Activated CD4-positive, alpha-beta T cell treated with anti-CD3 and anti-CD28 coated beads, Interleukin-2, amount 50 U/mL, for 16 hours (primary cell): ENCODE data around the gene TMEM86B.

Experiments
- DNase-seq: peaks from one replicate; pipeline ENCODE4 v3.0.0-alpha.2; 2020

The TMEM86B gene

DNA sequence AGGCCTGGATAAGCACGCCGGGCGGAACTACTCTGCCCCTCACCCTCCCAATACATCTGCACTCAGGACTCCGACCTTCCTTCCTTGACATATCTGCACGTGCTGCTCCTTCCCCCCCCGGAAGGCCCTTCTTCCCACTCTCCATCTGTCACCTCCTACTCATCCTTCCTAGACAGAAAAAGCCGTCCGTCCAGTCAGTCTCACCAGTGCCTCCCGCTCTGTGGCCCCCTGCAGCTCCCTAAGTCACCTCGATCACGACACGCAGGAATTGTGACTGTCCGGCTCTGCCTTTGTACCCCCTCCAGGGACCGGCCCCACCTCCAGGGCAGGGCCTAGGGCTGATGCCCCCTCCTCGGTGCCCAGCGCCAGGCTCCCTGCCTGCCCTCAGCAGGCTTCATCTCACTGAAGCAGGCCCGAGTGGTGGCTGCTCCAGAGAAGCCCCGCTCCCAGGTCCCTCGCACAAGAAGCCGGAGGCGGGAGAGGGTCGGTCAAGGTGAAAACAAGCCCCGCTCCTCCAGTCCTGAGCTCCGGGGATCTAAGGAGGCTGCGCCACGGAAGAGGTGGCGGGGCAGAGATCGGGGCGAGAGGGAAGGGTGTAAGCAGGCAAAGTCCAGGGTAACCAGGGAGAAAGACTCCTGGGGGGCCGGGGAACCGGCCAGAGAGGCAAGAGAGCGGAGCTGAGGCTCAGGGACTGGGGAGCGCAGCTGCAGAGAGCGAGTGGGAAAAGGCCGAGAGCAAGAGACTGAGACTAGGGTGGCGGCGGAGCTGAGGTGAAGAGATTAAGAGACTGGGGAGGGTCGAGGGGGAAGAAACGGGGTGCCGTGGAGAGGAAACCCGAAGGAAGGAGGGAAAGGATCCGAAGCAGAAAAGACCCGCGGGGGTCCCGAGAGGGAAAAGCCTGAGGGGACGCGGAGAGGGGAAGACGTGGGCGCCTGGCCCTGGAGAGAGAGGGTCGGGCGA, 29.2 kb upstream of the TMEM86B start:
- peak; percentile 43 for DNase-seq

DNA sequence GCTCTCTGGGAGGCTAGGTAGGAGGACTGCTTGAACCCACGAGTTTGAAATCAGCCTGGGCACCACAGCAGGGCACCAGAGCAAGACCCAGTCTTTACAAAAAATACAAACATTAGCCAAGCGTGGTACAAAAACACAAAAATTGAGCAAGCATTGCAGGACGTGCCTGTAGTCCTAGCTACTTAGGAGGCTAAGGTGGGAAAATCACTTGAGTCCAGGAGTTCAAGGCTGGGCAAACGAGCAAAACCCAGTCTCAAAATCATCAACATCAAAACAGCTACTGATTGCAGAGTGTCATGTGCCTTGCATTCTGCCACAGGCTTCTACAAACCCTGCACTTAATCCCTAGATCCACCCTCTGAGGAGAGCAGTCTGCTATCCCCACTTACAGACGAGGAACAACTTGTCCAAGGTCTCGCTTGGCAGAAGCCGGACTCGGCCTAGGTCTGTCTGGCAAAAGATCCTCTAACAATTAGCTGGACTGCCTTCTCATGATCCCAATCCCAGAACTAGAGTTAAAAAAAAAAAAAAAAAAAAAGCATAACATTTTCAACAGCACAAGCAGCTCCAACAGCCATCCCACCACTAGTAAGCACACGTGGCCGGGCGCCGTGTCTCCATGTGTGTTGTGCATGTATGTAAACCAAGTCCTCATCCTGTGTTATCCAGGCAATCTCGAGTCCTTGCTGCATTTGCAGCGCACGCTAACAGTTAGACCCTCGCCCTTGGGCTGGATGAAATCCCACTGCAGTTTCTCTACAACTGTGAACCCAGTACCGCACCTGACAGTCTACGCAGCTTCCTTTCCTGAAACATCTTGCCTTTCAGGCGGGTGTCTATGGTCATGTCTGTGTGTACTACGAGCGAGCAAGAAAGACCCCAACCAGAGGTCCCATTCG, 28.2 kb upstream of the TMEM86B start:
- DNase-seq, result no peak

DNA sequence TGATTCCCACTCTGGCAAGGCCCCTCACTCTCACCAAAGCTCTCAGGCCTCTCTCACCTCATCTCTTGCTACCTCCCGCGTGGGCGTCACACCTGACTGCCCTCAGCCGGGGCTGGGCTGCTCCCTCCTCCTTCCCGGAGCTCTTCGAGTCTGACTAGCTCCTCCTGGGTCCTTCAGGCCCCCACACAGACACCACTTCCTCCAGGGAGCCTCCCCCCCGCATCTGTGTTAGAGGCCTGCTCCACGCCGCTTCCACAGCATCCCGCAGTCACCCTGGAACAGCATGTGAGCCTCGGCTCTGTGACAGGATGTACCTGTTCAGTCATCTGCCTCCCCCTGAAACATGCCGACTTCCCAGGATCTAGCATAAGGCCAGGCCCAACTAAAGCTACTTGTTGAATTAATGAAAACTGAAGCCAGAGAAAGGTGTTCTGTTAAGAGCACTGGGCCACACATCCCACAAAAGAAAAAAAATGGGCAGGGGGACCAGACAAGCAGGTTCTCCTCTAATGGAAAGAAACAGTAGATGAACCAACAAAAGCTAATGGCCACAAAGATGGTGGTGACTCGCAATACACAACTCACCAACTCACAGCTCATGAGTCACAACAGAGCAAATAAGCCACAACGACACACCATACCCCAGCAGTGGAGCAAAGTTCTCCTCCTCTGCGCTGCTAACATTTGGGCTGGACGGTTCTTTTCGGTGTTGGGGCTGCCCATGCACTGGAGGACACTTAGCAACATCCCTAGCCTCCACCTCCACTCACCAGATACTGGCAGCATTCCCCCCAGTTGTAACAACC, 27.3 kb upstream of the TMEM86B start:
- peak; percentile 78 for DNase-seq

DNA sequence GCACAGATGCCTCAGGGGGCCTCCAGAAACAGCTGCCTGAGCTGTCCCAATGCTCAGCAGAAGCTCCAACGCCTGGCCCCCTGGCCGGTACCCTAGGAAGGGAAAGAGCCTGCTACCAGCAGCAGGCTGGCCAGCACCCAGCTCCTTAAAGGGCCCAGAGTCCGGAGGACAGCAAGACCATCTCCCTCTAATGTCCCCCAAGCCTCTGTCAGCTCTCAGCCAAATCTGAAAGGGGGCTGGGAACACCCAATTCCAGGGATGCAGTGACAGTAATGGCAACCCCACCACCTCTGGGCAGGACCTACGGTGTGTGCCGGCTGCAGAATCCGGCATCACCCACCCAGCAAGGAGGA, 26.0 kb upstream of the TMEM86B start:
- DNase-seq, result no peak

DNA sequence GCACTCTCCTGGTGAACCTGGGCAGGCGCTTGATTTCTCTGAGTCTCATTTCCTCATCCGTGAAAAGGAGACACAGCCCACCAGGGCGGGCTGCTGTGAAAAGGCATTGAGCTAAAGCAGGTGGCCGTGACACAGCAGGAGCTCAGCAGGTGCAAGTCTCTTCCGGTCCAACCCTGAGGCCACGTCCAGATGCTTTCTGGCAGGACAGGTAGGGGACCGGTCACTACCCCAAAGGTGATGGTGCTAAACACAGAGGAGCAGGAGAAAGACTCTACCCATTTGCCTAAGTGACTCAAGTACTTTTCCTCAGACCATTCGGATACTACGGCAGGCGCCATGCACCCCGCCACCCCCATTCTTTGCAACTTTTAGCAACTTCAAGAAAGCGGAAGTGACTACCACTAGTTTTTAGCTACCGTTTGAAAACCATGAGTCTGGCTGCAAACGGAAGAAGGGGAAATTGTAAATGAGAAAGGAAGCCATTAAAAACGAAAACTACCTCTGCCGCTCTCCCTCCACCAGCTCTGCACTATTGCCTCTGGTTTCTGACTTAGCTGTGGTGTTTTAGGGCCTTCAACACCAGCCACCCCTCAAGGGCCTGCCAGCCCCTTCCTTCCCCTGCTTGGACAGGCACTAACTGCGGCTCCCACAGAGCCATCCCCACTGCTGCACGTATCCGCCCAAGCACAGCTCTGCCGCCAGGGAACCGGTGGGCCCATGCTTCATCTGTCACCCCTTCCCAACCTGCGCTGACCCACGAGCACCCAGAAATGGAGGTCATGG, 25.5 kb upstream of the TMEM86B start:
- peak; percentile 79 for DNase-seq

DNA sequence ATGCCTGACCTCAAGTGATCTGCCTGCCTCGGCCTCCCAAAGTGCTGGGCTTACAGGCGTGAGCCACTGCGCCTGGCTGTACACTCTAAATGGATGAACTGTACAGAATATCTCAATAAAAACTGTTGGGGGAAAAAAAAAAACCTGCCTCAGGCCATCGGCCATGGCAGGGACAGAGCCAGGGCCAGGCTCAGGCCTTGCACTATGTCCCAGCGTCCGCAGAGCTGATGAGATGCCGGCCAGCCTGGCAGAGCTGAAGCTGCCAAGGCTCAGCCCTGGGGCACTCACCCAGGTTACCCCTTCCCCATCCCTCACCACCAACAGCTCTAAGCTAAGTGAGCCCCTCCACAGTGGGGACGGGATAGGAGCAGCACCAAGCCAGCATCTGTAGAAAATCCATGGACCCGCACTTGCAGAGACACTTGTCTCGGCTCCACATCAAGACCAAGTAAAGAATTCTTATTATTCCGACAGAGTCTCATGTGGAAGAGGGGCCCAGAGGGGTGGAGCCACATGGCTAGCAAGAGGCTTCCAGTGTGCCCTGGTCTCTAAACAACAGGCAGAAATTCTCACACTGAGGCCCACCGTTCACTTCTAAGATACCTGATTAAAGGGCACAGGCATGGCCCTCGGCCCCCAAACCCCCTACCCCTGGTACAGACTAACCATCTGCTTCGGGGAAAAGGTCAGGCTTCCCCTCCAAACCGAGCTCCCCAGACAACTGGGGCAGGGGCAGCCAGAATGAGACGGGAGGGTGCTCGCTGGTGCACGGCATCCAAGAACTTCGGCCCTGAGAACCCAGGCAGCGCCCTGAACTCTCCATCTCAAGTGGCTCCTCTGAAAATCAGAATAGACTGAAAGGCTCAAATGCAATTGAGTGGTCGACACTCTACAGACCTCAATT, 24.4 kb upstream of the TMEM86B start:
- no peak for DNase-seq

DNA sequence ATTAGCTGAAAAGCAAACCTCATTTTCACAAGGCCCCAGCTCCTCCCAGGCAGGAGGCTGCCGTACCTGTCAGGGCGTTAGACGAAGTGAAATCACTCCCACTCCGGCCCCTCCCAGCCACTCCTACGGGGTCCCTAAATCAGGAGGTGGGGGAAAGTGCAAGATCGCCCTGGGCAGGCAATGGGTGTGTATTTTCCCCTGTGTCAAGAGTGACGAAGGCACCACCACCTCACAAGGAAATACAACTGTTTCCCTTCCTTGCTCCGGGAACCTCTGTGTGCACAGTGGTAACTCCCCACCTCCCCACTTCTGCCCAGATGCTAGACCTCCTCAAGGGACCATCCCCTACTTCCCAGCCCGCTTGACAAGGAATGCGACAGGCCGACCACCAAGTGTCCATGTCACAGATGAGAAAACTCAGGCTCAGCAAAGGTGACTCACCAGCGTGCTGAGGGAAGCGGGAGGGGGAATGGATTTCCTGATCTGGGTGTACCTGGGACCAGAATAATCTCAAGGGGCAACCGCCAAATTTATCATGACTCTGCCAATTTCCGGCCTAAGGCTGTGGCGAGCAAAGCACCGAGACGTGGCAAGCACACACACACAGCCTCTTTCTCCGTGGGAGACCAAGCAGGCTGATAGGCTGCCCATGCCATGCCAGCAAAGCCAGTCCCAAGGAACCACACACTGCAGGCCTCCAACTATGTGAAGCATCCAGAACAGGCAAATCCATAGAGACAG, 22.9 kb upstream of the TMEM86B start:
- DNase-seq, result peak; percentile 72

DNA sequence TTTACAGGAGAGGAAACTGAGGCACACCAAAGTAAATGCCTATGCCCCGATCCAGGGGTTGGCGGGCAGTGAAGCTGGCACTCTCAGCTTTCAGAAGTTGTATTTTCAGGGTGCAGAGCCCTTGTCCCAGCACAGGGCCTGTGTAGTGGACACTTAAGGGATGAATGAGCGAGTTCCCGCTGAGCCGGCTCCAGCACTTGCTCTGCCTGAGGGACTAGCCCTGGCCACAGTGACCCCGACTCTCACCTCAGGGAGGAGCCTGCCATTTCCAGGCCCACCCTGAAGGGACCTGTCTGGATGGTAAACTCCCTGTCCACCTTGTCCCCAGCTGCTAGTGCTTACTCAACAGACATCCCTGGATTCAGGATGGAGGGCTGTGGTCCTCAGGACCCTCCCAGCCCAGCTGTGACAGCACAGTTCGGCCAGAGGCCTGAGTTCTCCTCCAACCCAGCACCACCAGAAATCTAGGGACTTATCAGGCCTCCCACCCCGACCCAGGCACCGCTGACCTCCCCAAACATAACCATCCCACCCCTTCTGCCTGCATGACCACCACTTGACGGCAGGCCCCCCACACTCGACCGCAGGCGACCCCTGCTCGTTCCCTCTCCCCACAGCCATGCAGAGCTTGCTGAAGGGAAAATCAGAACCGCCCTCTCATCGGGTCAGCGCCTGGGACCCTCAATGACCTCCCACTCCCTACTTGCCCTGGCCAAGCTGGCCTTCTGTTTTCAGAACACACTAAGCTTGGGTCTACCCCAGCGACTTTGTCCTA, 21.9 kb upstream of the TMEM86B start:
- DNase-seq, result no peak

DNA sequence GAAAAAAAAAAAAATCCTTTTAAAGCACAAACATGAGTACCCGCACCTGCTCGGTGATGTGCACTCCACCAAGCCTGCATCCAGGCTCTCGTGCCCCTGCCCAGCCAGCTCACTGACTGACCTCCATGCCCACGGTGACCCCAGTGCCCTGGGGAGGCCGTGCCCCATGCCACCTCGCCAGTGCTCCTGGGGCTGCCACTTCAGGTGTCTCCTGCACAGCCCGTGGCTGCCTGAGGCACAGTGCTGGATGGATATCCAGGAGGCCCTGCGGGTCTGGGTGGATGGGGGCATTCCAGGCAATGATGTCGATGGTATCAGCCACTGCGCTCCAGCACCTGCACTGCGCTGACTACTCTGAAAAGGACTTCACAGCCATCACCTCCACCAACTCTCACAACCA, 21.3 kb upstream of the TMEM86B start:
- DNase-seq, result no peak

DNA sequence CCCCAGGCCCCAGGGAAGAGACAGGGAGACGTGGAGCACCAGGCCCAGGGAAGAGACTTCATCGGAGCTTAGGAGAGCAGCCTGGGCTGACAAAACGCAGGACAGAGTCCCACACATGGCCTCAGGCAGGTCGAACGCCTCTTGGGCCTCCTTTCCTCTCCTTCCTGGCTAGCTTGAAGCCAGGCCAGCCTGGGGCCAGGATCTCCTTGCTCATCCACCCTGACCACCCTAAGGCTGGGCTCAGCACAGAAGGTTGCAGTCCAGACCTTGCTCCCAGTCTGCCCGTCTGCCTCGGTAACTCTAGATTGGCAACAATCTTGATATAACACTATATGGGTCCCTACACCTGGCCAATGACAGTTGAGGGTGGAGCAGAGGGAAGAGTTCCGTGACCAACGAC, 20.1 kb upstream of the TMEM86B start:
- DNase-seq, result no peak

DNA sequence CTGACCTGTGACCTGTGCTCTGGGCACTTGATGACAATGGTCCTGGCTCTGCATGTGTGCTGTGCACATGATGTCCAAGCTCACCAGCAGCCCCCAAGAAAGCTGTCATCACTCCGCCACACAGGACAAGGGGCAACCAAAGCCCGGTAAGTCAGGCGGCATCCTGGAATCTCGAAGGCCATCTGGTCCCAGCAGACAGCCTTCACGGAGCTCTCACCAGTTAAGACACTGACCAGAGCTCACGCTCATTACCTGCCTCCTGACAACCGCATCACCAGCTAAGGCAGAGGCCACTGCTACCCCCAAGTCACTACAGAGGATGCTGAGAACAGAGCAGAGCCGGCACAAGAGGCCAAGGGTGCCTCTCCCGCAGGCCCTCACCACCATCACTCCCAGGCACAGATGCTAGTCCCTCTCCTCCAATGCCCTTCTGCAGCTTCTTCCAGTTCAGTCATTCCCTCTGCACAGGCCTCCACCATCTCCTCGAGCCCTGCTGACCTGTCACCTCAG, 19.7 kb upstream of the TMEM86B start:
- DNase-seq, result no peak

DNA sequence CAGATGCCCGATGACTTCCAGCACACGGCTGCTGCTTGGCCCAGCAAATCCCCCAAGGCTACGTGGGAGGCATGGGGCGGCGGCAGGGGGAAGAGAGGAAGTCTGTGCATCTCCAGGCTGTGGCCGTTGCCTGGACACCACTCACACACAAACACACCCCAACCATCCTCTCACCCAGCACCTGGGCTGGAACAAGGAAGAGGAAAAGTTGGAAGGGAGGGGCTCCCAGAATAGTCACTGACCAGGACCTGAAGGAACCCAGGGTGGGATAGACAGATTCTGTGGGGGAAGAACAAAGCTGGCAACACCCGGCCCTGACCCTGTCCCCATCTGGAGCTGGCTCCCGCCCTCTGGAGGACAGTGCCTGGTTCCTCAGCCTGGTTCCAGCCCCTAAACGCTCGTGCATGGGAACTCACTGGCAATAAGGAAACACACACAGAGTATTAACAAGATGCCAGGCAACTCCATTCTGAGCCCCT, 19.1 kb upstream of the TMEM86B start:
- DNase-seq, result no peak

DNA sequence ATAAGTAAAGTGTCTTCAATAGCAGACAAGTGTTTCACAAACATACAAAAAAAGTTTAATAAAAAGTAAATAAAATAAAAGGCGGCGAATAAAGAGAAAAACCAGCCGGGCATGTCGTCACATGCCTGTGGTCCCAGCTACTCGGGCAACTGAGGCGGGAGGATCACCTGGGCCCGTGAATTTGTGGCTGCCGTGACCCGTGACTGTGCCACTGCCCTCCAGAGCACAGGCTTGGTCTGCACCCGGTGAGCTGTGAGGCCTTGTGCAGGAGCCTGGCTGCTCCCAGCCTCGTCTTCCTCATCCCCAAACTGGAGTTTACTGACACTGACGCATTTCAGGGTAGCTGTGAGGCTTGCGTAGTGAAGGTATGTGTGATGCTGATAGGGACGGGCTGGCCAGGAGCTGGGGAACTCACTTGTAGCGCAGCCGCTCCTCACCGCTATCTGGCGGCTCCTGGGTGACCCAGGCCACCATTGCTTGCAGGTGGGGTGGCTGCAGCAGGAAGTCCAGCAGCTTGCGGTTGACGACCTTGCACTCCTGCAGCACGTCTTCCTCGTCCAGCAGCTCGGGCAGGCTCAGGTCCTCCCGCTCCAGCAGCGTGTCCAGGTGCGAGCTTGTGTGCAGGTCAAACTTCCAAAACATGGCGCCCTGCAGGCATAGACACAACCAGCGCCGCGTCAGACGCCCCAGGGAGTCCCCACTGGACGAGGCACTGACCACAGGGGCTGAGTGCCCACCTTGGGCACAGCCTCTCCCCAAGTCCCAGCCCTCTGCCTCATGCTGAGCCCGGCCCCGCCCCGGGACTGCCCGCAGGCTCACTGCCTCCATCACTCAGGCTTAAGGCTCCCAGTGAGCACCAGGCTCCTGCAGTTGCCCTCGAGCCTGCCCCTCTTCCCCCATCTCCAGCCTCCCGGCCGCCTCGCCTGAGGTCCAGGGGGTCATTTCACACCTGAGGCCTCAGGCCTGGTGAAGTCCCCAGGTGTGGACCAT, 18.2 kb upstream of the TMEM86B start:
- no peak for DNase-seq

DNA sequence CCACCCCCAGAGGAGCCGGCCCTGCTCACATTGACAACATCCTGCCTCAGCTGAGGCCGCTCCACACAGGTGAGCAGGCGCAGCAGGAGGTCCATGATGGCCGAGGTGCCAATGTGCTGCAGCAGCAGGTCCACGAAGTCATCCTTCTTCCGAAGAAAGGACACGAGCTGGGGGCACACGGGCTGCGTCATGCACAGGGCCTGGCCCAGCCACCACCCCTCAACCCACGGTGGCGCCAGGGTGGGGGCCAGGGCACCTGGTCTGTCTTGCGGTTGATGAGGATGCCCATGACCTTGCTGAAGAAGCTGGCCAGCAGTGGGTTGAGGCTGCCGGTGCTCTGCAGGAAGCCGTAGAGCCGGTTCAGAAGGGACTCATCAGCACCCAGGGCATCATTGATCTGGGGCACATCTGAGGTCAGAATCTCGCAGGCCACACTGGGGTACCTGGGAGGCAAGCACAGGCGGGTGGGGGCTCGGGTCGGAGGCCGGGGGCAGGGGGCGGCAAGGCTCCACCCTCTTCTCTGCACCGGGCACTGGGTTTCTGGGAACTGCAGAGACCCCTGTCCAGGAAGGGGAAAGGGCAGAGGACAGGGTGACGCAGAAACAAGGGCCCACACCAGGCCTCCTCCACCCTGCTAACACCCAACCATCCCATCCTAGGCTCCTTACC, 16.8 kb upstream of the TMEM86B start:
- no peak for DNase-seq

DNA sequence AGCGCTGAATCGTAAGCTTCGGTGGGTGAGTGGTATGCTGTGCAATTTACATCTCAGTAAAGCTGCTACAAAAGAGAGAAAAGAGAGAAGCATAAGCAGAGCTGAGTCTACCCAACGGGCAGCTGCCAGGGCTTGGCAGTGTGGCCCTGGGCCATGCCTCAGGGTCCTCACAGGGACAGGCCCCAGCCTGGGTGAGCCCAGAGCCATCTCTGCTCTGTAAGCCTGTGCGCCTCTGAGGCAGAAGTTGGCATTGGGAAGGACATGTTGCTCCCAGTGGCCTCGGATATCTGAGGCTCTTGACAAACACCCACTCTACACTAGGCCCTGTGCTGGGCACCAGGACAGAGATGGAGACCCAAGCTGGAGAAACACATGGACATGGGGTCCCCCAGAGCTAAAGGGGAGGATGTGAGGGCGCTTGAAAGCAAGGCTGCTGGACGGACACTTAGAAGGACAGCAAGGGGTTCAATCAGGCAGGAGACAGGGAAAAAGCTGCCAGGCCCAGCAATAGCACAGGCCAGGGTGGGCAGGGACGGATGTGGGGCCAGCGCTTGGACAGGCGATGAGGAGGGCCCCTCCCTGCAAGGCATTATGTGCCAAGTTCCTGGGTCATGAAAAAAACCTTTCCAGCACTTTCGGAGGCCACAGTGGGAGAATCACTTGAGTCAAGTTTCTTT, 15.6 kb upstream of the TMEM86B start:
- DNase-seq, result no peak

DNA sequence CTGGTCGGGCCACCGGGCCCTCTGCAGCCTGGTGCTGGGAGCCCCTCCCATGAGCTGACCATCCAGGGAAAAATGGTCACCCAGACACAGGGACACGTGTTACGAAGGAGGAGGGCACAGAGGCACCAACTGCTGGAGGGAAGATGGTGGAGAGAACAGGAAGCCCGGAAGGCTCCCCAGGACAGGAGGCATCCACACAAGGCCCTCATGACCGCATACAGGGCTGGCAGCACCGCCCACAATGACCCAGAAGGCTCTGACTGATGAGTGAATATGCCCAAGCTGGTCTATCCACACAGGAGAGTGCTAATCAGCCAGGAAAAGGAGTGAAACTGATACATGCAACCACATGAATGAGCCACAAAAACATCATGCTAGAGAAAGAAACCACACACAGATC, 14.0 kb upstream of the TMEM86B start:
- no peak for DNase-seq
